ENCODE measurements around the gene TBC1D12.

The TBC1D12 gene

DNA sequence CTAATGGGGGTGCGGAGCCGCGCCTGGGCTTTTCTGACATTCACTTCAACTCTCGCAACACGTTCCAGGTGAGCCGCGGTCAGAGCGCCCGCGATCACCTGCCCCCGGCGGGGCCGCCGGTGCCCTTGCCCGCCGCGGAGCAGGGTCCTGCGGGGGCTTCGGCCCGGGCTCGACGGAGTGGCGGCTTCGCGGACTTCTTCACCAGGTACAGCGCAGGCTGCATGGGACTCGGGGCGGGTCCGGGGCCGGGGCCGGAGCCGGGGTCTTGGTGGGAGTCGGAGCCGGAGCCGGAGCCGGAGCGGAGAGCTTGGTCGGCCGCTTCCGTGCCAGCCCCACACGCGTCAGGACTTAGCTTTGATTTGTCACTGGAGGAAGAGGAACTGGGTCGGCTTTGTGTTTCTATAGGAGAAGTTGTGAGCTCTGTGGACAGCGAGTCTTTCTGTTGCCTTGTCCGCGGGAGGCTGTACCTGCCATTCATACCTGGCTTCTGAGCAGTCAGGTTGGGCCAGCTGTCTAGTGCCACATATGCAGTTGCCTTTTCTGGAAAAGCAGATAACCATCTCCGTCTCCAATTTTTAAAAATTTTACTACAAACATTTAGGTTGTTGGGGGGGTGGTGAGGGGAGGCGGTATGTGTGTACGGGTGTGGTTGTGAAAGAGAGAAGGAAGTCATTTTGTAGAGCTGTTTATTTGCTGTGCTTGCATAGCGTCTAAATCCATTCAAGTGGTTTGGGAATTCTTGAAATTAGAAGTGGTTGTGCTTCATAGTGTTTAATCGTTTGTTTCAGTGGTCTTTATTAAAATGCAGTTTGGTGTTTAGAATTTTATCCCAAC lies 1.3 kb downstream of the TBC1D12 start:
- DNase-seq, result no peak
- peak overlapping the region; percentile 52 for H3K4me3 ChIP-seq (ENCODE audit: insufficient read depth, low read depth, low read length, poor library complexity, severe bottlenecking)
- no peaks in the 10 kb centered on the region for H3K36me3 ChIP-seq (ENCODE audit: control insufficient read depth, insufficient read depth, low read length)
- H3K27ac ChIP-seq (ENCODE audit: insufficient read depth, low read length, poor library complexity, severe bottlenecking), result no peak overlapping the region
- no peaks in the 10 kb centered on the region for H3K9me3 ChIP-seq (ENCODE audit: control insufficient read depth, low read length)
- peaks cover 20% of the 10 kb centered on the region for H3K27me3 ChIP-seq (replicated peaks; ENCODE audit: control insufficient read depth, insufficient read depth, low read length, poor library complexity, severe bottlenecking)
- peaks cover 12% of the 10 kb centered on the region for H3K4me1 ChIP-seq (ENCODE audit: control insufficient read depth, insufficient read depth, low read length, poor library complexity, severe bottlenecking)

DNA sequence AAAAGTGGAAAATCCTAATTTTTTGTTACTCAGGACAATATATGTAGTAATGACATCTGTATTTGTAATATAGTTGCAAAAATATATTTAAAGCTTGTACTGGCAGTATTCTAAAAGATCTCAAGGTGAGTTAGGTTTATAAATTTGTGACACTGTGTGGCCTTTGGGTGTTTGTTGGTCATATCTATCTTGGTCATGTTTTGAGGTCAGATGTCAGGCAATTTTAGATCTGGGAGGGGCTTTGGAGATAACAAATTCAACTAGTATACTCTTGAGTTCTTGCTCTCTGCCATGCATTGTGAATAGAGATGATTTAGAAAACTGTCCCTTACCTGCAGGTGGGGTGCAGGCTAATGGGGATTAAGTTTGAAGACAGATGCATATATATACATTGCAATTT lies 3.1 kb downstream of the TBC1D12 start:
- no peak overlapping the region for H3K27ac ChIP-seq (ENCODE audit: insufficient read depth, low read length, poor library complexity, severe bottlenecking)
- peaks cover 12% of the 10 kb centered on the region for H3K4me1 ChIP-seq (ENCODE audit: control insufficient read depth, insufficient read depth, low read length, poor library complexity, severe bottlenecking)
- H3K9me3 ChIP-seq (ENCODE audit: control insufficient read depth, low read length), result no peaks in the 10 kb centered on the region
- DNase-seq, result no peak
- H3K4me3 ChIP-seq (ENCODE audit: insufficient read depth, low read depth, low read length, poor library complexity, severe bottlenecking), result no peak overlapping the region
- H3K27me3 ChIP-seq (replicated peaks; ENCODE audit: control insufficient read depth, insufficient read depth, low read length, poor library complexity, severe bottlenecking), result peaks cover 20% of the 10 kb centered on the region
- no peaks in the 10 kb centered on the region for H3K36me3 ChIP-seq (ENCODE audit: control insufficient read depth, insufficient read depth, low read length)

DNA sequence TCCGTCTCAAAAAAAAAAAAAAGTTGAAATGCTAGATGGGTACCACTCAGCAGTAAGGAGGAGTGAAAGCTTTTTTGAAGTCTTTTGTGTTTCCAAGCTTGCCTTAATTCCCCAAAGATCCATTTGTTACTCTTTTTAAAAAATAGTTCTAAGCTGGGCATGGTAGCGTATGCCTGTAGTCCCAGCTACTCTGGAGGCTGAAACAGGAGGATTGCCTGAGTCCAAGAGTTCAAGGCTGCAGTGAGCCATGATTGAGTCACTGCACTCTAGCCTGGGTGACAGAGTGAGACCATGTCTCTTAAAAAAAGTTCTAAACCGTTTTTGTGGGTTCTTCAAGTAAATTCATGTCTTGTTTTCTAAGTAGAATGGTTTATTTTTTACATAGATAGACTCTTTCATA lies 5.3 kb downstream of the TBC1D12 start:
- Histone ChIP-seq H3K9me3 (ENCODE audit: control insufficient read depth, low read length) (no peaks in the 10 kb centered on the region), H3K4me1 (ENCODE audit: control insufficient read depth, insufficient read depth, low read length, poor library complexity, severe bottlenecking) (peaks cover 8% of the 10 kb centered on the region), H3K4me3 (ENCODE audit: insufficient read depth, low read depth, low read length, poor library complexity, severe bottlenecking) (no peak overlapping the region), H3K36me3 (ENCODE audit: control insufficient read depth, insufficient read depth, low read length) (no peaks in the 10 kb centered on the region), H3K27me3 (replicated peaks; ENCODE audit: control insufficient read depth, insufficient read depth, low read length, poor library complexity, severe bottlenecking) (peaks cover 16% of the 10 kb centered on the region), H3K27ac (ENCODE audit: insufficient read depth, low read length, poor library complexity, severe bottlenecking) (no peak overlapping the region)
- no peak for DNase-seq

DNA sequence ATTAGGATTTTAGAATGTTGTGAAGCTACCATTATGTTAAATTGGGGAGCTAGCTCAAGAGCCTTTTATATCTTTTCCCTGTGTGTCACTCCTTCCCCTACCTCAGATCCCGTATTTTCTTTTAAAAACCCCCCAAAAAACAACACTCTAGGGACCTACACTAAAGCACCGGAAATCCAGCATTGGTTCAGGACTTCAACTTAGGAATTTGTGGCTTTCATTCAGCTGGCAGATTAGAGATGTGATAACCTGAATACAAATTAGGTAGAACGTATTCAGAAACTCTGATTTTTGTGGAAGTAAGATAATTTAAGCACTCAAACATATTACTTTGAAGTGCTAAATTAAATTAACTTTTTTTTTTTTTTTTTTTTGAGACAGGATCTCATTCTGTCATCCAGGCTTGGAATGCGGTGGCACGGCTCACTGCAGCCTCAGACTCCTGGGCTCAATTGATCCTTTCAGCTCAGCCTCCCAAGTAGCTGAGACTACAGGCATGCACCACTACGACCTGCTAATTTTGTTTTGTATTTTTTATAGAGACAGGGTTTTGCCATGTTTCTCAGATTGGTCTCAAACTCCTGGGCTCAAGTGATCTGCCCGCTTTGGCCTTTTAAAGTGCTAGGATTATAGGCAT lies 6.8 kb downstream of the TBC1D12 start:
- DNase-seq, result no peak
- Histone ChIP-seq H3K9me3 (ENCODE audit: control insufficient read depth, low read length) (no peaks in the 10 kb centered on the region), H3K36me3 (ENCODE audit: control insufficient read depth, insufficient read depth, low read length) (no peaks in the 10 kb centered on the region), H3K4me1 (ENCODE audit: control insufficient read depth, insufficient read depth, low read length, poor library complexity, severe bottlenecking) (peaks cover under 1% of the 10 kb centered on the region), H3K27ac (ENCODE audit: insufficient read depth, low read length, poor library complexity, severe bottlenecking) (no peak overlapping the region), H3K4me3 (ENCODE audit: insufficient read depth, low read depth, low read length, poor library complexity, severe bottlenecking) (no peak overlapping the region), H3K27me3 (replicated peaks; ENCODE audit: control insufficient read depth, insufficient read depth, low read length, poor library complexity, severe bottlenecking) (peaks cover 9% of the 10 kb centered on the region)

DNA sequence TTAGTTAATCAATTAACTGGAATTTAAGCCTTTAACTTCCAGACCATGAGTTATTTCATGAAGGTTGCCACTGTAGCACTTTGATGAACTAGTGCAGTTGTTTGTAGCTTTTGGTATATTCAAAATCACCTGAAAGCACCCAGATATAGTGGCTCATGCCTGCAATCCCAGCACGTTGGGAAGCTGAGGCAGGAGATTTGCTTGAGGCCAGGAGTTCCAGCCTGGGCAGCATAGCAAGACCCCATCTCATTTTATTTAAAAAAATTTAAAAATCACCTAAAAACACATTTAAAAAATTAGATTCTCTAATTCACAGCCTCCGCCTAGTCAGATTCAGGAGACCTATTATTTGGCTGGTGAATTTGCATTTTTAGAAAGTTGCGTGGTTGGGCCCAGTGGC lies 9.0 kb downstream of the TBC1D12 start:
- no peak for DNase-seq
- Histone ChIP-seq H3K27me3 (replicated peaks; ENCODE audit: control insufficient read depth, insufficient read depth, low read length, poor library complexity, severe bottlenecking) (peaks cover 3% of the 10 kb centered on the region), H3K4me1 (ENCODE audit: control insufficient read depth, insufficient read depth, low read length, poor library complexity, severe bottlenecking) (no peaks in the 10 kb centered on the region), H3K36me3 (ENCODE audit: control insufficient read depth, insufficient read depth, low read length) (no peaks in the 10 kb centered on the region), H3K9me3 (ENCODE audit: control insufficient read depth, low read length) (no peaks in the 10 kb centered on the region), H3K27ac (ENCODE audit: insufficient read depth, low read length, poor library complexity, severe bottlenecking) (no peak overlapping the region), H3K4me3 (ENCODE audit: insufficient read depth, low read depth, low read length, poor library complexity, severe bottlenecking) (no peak overlapping the region)

DNA sequence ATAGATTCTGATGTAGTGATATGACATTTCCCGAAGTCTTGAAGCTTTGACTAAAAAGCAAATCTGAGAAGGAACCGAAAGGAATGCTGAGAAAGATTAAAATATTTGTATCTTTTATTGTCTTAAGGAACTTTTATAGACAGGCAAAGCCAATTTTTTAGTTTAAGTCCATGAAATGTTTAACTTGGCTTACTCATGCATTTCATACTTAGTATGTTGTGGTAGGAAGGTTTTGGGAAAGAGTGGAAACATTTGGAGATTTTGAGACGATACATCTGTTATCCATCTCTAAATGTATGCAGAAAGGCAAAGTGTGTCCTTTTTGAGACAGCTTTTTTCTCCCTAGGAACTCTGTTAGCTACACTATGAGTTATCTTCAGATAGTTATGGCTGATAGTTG lies 10.1 kb downstream of the TBC1D12 start:
- H3K9me3 ChIP-seq (ENCODE audit: control insufficient read depth, low read length), result no peaks in the 10 kb centered on the region
- H3K4me3 ChIP-seq (ENCODE audit: insufficient read depth, low read depth, low read length, poor library complexity, severe bottlenecking), result no peak overlapping the region
- no peak overlapping the region for H3K27ac ChIP-seq (ENCODE audit: insufficient read depth, low read length, poor library complexity, severe bottlenecking)
- no peaks in the 10 kb centered on the region for H3K4me1 ChIP-seq (ENCODE audit: control insufficient read depth, insufficient read depth, low read length, poor library complexity, severe bottlenecking)
- H3K27me3 ChIP-seq (replicated peaks; ENCODE audit: control insufficient read depth, insufficient read depth, low read length, poor library complexity, severe bottlenecking), result peaks cover 3% of the 10 kb centered on the region
- no peak for DNase-seq
- H3K36me3 ChIP-seq (ENCODE audit: control insufficient read depth, insufficient read depth, low read length), result no peaks in the 10 kb centered on the region

DNA sequence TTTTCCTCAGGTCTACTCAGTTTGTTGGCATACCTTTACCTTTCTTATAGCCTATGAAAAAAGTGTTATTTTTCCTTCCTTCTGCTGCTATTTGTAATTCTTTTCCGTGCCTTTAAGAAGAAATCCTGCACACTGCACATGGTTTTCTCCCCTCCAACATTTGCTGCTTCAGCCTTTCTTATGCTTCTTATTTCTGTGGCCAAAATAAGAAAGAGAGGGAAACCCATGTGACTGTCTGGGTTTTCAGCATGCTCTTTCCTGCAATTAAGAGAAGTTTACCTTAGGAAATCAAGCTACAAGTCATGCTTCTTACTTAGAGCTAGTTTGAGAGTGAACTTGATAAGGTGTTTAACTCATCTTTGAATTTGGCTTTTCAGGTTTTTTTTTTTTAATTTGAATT lies 11.0 kb downstream of the TBC1D12 start:
- Histone ChIP-seq H3K4me1 (ENCODE audit: control insufficient read depth, insufficient read depth, low read length, poor library complexity, severe bottlenecking) (no peaks in the 10 kb centered on the region), H3K36me3 (ENCODE audit: control insufficient read depth, insufficient read depth, low read length) (no peaks in the 10 kb centered on the region), H3K4me3 (ENCODE audit: insufficient read depth, low read depth, low read length, poor library complexity, severe bottlenecking) (no peak overlapping the region), H3K27me3 (replicated peaks; ENCODE audit: control insufficient read depth, insufficient read depth, low read length, poor library complexity, severe bottlenecking) (no peaks in the 10 kb centered on the region), H3K9me3 (ENCODE audit: control insufficient read depth, low read length) (no peaks in the 10 kb centered on the region), H3K27ac (ENCODE audit: insufficient read depth, low read length, poor library complexity, severe bottlenecking) (no peak overlapping the region)
- no peak for DNase-seq

DNA sequence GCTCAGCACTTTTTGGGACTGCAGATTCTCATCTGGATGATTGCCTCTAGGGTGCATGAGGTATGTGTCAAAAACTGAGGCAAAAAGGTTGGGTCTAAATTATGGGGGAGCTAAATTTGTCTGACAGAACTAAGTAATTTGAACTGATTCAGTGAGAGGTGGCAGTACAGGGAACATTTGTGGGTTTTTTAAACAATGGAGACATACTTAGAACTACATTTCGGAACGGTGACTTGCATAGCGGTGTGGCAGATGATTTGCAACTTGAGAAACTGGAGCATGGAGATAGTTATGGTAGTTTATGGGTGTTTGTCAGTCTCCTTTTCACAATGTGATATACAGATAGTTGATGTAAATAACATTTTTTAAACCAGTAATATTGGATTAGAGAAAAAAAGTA lies 14.6 kb downstream of the TBC1D12 start:
- DNase-seq, result no peak
- no peaks in the 10 kb centered on the region for H3K9me3 ChIP-seq (ENCODE audit: control insufficient read depth, low read length)
- H3K27me3 ChIP-seq (replicated peaks; ENCODE audit: control insufficient read depth, insufficient read depth, low read length, poor library complexity, severe bottlenecking), result no peaks in the 10 kb centered on the region
- no peaks in the 10 kb centered on the region for H3K36me3 ChIP-seq (ENCODE audit: control insufficient read depth, insufficient read depth, low read length)
- no peak overlapping the region for H3K27ac ChIP-seq (ENCODE audit: insufficient read depth, low read length, poor library complexity, severe bottlenecking)
- no peak overlapping the region for H3K4me3 ChIP-seq (ENCODE audit: insufficient read depth, low read depth, low read length, poor library complexity, severe bottlenecking)
- no peaks in the 10 kb centered on the region for H3K4me1 ChIP-seq (ENCODE audit: control insufficient read depth, insufficient read depth, low read length, poor library complexity, severe bottlenecking)

DNA sequence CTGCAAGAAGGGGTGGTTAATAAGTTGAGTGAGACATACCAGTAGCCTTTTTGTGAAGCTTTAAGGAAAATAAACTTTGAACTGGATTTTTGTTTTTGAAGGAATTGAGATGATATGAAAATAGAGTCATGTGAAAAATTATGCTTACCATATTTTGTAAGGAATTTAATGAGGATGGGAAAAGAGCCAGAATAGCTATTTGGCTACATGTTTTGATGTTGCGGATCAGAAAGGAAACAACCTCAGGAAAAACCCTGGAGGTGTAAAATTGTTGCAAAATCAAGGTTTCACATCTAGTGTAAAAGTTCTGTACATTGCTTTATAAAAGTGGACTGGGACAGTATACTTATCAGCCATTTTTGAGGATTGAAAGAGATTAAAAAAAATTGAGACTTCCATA lies 15.0 kb downstream of the TBC1D12 start:
- H3K9me3 ChIP-seq (ENCODE audit: control insufficient read depth, low read length), result no peaks in the 10 kb centered on the region
- no peak overlapping the region for H3K27ac ChIP-seq (ENCODE audit: insufficient read depth, low read length, poor library complexity, severe bottlenecking)
- no peak for DNase-seq
- no peaks in the 10 kb centered on the region for H3K27me3 ChIP-seq (replicated peaks; ENCODE audit: control insufficient read depth, insufficient read depth, low read length, poor library complexity, severe bottlenecking)
- H3K4me1 ChIP-seq (ENCODE audit: control insufficient read depth, insufficient read depth, low read length, poor library complexity, severe bottlenecking), result no peaks in the 10 kb centered on the region
- H3K4me3 ChIP-seq (ENCODE audit: insufficient read depth, low read depth, low read length, poor library complexity, severe bottlenecking), result no peak overlapping the region
- H3K36me3 ChIP-seq (ENCODE audit: control insufficient read depth, insufficient read depth, low read length), result no peaks in the 10 kb centered on the region

DNA sequence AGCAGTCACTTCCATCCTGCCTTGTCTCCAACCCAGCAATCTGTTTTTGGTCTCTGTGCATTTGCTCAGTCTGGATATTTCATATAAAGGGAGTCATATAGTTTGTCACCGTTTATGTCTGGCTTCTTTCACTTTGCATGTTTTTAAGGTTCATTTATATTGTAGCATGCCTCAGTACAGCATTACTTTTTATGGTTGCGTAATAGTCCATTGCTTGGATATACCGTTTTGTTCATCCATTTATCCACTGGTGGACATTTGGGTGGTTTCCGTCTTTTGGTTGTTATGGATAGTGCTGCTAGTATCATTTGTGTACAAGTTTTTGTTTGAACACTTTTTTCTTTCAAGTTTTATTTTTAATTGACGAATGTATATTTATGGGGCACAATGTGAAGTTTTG lies 18.2 kb downstream of the TBC1D12 start:
- no peaks in the 10 kb centered on the region for H3K4me1 ChIP-seq (ENCODE audit: control insufficient read depth, insufficient read depth, low read length, poor library complexity, severe bottlenecking)
- H3K27me3 ChIP-seq (replicated peaks; ENCODE audit: control insufficient read depth, insufficient read depth, low read length, poor library complexity, severe bottlenecking), result no peaks in the 10 kb centered on the region
- DNase-seq, result no peak
- no peak overlapping the region for H3K27ac ChIP-seq (ENCODE audit: insufficient read depth, low read length, poor library complexity, severe bottlenecking)
- no peaks in the 10 kb centered on the region for H3K36me3 ChIP-seq (ENCODE audit: control insufficient read depth, insufficient read depth, low read length)
- no peak overlapping the region for H3K4me3 ChIP-seq (ENCODE audit: insufficient read depth, low read depth, low read length, poor library complexity, severe bottlenecking)
- no peaks in the 10 kb centered on the region for H3K9me3 ChIP-seq (ENCODE audit: control insufficient read depth, low read length)

Data from effector memory CD4-positive, alpha-beta T cell (primary cell).